HG02763 (cell line): ENCODE results near the gene ACTR6.
"Not testable (repeated sequence)": the region's sequence is repeated elsewhere in the genome, so short reads cannot be mapped to it uniquely, and the experiment has no call there.

ENCODE experiments used
- ATAC-seq: cut with Tn5 transposase; IDR thresholded peaks from one replicate; pipeline ENCODE4 v1.9.1; 2021; ENCODE audit warnings: mild to moderate bottlenecking, moderate library complexity; ENCODE audit not compliant: unreplicated experiment

The ACTR6 gene

DNA sequence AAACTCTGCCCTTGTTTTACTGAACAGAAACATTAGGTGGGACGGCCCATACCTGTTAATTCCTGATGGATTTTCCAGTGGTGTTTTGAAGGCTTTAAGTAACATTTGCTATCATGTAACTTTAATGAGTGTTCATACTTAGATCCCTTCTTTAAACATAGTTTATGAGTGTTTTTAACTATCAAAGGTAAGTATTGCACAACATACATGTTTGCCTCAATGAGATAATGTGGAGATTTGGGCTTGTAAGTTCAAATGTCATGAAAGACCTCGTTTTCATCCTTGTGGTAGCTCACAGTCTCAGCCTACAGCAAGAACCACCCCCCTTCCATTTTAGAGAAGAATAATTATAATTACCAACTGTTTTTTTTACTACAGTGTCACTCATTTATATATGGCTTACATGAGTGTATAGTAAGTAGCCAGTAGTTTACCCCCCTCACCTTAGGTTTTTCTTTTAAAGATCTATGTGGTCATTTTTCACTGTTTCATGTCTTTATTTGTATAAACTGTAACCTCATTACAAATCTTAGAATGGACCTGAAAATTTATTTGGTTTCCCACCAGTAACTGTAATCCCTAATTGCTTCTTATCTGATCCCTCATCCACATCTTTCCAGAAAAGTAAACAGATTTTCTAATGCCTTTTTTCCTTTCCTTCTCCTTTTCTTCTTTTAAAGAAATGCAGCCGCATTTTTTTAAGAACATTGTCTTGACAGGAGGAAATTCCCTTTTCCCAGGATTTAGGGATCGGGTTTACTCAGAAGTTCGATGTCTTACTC is 18.9 kb downstream of the ACTR6 start:
- ATAC-seq, result no peak

DNA sequence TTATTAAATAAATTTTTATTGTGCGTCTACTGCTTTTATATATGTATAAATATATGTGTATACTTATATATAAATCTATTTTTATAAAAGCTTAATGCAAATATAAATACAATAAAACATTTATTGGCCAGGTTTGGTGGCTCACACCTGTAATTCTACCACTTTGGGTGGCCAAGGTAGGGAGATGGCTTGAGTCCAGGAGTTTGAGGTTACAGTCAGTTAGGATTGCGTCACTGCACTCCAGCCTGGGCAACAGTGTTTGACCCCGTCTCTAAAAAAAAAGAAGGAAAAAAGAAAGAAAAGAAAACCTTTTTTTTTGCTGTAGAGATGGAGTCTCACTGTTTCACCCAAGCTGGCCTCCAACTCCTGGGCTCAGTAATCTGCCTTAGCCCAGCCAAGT is 20.9 kb downstream of the ACTR6 start:
- ATAC-seq, result no peak

DNA sequence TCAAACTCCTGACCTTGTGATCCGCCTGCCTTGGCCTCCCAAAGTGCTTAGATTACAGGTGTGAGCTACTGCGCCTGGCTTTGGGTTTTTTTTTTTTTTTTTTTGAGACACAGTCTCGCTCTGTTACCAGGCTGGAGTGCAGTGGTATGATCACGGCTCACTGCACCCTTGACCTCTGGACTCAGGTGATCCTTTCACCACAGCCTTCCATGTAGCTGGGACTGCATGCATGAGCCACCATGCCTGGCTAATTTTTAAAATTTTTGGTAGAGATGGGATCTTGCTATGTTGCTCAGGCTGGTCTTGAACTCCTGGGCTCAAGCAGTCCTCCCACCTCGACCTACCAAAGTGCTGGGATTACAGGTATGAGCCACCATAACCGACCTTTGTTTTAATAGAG is 21.6 kb downstream of the ACTR6 start:
- ATAC-seq, result not testable (repeated sequence)

- ATAC-seq, result no peak
Measured at GRCh38 chr12:100225491-100225890, 24.9 kb downstream of the ACTR6 start.

- ATAC-seq, result no peak
Measured at GRCh38 chr12:100229036-100229635, 28.5 kb downstream of the ACTR6 start.

DNA sequence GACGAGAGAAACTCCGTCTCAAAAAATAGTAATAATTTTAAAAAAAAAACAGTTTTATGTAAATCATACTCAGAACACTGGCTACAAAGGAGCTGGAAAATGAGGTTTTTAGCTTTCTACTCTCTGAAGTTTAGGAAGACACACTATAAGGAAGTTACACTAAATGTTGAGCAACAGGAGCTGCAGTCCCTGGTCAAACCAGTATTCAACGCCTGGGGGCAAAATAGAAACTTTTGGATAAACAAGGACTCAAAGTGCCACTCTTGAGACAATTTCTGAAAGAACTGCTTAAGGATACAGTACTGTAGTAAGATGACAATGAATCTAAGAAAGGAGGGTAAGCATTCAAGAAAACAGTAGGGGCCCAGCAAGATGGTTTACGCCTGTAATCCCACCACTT is 29.3 kb downstream of the ACTR6 start:
- ATAC-seq, result no peak

- not testable (repeated sequence) for ATAC-seq
Measured at GRCh38 chr12:100231873-100232272, 31.3 kb downstream of the ACTR6 start.

GRCh38 chr12:100234166-100234565 is 33.6 kb downstream of the ACTR6 start:
- no peak for ATAC-seq

GRCh38 chr12:100234591-100235304 is 34.1 kb downstream of the ACTR6 start:
- ATAC-seq, result no peak

DNA sequence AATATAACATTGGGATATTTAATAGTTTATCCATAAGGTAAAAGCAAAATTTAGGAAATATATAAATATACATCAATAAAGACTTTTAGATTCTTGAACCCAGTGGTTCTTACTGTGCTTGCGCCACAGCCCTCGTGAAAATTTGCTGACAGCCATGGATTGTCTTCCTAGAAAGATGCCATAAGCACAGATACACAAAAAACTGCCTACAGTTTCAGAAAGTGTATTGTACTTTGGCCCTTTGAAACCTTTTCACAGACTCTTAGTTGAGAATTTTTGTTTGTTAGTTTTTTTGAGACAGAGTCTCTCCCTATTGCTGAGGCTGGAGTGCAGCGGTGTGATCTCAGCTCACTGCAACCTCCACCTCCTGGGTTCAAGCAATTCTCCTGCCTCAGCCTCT is 38.2 kb downstream of the ACTR6 start:
- no peak for ATAC-seq

- ATAC-seq, result no peak
Measured at GRCh38 chr12:100239589-100239988, 39.0 kb downstream of the ACTR6 start.

DNA sequence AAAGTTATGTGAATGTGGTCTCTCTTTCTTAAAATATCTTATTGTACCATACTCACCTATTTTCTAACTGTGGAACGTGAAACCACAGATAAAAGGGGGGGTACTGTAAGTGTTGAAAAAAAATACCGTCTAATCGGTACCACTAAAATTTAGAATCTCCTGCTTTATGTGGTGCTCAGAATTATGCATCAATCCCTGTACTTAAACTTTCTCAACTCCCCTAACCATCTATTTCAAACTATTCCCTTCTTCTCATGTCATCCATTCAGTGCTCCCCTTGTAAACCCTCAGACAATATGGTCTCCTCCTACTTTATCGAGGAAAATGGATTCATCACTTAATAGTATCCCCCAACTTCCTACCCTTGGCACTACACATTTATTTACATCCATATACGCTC is 42.5 kb downstream of the ACTR6 start:
- ATAC-seq, result no peak

- no peak for ATAC-seq
Measured at GRCh38 chr12:100247765-100248164, 47.1 kb downstream of the ACTR6 start.

- no peak for ATAC-seq
Measured at GRCh38 chr12:100248886-100249285, 48.3 kb downstream of the ACTR6 start.

DNA sequence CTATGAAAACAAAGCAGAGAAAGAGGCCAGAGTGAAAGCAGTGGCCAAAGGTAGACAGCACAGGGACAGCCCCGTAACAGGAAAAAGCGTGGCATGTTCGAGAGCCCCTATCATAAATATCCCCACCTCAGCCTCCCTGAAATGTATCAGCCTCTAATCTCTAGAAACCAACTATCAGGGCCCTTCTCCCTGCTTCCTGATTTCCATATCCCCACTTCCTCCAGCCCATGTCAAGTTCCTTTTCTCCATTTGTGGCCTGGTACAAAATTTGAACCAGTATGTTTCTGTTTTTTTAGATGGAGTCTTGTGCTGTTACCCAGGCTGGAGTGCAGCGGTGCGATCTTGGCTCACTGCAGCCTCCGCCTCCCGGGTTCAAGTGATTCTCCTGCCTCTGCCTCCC is 49.3 kb downstream of the ACTR6 start:
- no peak for ATAC-seq

- no peak for ATAC-seq
Measured at GRCh38 chr12:100251917-100252316, 51.3 kb downstream of the ACTR6 start.

DNA sequence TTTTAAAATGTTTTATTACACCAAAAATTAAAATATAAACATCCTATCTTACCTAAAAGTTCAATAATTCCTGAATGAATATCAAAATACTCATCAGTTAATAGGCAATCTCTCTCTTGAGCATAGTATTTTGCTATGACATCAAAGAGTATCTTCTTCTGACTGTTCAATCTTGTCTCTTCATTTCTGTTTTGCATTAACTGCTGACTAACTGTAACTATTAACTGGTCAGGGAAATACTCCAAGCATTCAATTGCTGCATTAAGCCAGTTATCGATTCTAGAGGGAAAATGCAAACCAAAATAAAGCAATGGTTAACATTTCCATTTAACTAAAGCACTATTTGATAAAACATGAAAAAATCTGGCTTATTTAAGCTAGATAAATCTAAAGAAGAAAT is 52.8 kb downstream of the ACTR6 start:
- no peak for ATAC-seq

DNA sequence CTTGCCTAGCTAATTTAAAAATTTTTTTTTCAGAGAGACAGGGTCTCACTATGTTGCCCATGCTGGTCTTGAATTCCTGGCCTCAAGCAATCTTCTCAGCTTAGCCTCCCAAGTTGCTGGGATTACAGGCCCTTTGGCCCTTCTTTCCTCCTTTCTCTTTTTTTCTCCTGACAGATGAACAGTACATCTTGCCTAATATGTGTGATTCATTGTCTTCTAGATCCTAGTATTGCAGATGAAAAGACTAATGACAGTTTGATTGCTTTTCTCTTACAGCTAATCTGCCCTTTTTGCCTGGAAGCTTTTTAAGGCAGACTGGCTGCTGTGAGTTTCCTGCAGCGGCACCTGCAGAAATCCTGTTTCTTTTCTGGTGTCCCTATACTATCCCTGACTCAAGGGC is 54.3 kb downstream of the ACTR6 start:
- no peak for ATAC-seq

- no peak for ATAC-seq
Measured at GRCh38 chr12:100258127-100258526, 57.5 kb downstream of the ACTR6 start.

DNA sequence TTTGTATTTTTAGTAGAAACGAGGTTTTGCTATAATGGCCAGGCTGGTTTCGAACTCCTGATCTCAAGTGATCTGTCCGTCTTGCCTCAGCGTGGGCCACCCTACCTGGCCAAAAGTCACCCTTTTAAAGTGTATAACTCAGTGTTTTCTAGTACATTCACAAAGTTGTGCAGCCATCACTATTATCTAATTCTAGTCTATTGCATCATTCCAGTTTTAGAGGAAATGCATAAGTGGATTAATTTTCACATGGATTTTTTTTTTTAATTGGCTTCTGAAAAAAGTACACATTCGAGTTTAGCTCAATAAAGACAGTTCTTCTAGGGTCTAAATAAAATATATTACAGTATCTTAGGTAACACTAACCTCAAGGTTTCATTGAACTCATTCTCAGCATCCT is 62.5 kb downstream of the ACTR6 start:
- no peak for ATAC-seq

DNA sequence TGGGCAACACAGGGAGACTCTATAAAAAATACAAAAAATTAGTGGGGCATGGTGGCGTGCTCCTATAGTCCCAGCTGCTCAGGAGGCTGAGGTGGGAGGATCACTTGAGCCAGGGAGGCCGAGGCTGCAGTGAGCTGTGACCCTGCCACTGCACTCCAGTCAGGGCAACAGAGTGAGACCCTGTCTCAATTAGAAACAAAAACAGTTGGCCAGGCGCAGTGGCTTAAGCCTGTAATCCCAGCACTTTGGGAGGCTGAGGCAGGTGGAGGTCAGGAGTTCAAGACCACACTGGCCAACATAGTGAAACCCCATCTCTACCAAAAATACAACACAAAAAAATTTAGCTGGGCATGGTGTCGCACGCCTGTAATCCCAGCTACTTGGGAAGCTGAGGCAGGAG is 64.5 kb downstream of the ACTR6 start:
- ATAC-seq, result not testable (repeated sequence)
